Retinal pigment epithelial cell (primary cell): ENCODE results near the gene FADS3.

Source experiments
- DNase-seq: peaks from one replicate; pipeline ENCODE4 v3.0.0-alpha.2; 2010; ENCODE audit warnings: low read depth
- H3K4me3 ChIP-seq: 2 replicates; pipeline ENCODE4 v1.5.1; 2011; ENCODE audit warnings: mild to moderate bottlenecking, low read length, control low read depth, moderate library complexity
- TF ChIP-seq, protein P1 (sequence below): conservative IDR thresholded peaks from 2 replicates; pipeline ENCODE4 v1.5.1; 2011; ENCODE audit warnings: low read depth, low read length, control low read depth, inconsistent platforms

The FADS3 gene

GRCh38 chr11:61871158-61871597, 20.2 kb downstream of the FADS3 start:
- no peak overlapping the region for H3K4me3 ChIP-seq
- TF ChIP-seq, protein P1, sequence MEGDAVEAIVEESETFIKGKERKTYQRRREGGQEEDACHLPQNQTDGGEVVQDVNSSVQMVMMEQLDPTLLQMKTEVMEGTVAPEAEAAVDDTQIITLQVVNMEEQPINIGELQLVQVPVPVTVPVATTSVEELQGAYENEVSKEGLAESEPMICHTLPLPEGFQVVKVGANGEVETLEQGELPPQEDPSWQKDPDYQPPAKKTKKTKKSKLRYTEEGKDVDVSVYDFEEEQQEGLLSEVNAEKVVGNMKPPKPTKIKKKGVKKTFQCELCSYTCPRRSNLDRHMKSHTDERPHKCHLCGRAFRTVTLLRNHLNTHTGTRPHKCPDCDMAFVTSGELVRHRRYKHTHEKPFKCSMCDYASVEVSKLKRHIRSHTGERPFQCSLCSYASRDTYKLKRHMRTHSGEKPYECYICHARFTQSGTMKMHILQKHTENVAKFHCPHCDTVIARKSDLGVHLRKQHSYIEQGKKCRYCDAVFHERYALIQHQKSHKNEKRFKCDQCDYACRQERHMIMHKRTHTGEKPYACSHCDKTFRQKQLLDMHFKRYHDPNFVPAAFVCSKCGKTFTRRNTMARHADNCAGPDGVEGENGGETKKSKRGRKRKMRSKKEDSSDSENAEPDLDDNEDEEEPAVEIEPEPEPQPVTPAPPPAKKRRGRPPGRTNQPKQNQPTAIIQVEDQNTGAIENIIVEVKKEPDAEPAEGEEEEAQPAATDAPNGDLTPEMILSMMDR, result peak; percentile 92
- DNase-seq, result peak; percentile 50

GRCh38 chr11:61870541-61871031, 20.8 kb downstream of the FADS3 start:
- DNase-seq, result no peak
- TF ChIP-seq, protein P1, result no peak

GRCh38 chr11:61869708-61870451, 21.5 kb downstream of the FADS3 start:
- H3K4me3 ChIP-seq, result no peak overlapping the region
- TF ChIP-seq, protein P1, result no peak
- DNase-seq, result no peak

More at GRCh38 chr11:61870541-61871031, 20.8 kb downstream of the FADS3 start:
- no peak overlapping the region for H3K4me3 ChIP-seq

DNA sequence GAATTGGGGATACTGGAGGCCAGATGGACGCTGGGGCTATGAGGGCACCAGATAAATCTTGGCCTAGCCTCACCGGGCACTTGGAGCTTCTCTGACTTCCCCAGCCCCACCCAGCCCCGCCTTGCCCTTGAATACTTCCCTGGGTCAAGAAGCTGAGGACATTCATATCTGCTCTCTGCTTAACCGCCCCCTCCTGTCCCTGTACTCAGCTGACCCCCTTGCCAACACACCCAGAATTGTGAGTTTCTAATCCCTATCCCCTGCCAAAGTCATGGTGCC, 22.0 kb downstream of the FADS3 start:
- TF ChIP-seq, protein P1, result no peak
- no peak overlapping the region for H3K4me3 ChIP-seq
- no peak for DNase-seq

GRCh38 chr11:61868571-61869428, 22.5 kb downstream of the FADS3 start:
- TF ChIP-seq, protein P1, result no peak
- no peak for DNase-seq
- no peak overlapping the region for H3K4me3 ChIP-seq

DNA sequence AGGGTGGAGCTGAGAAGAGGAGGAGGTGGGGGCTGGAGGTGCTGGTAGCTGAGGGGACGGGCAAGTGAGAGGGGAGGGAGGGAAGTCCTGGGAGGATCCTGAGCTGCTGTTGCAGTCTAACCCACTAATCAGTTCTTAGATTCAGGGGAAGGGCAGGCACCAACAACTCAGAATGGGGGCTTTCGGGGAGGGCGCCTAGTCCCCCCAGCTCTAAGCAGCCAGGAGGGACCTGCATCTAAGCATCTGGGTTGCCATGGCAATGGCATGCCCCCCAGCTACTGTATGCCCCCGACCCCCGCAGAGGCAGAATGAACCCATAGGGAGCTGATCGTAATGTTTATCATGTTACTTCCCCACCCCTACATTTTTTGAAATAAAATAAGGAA, 24.4 kb downstream of the FADS3 start:
- TF ChIP-seq, protein P1, result no peak
- DNase-seq, result no peak

More for the DNA sequence above, 24.4 kb downstream of the FADS3 start:
- H3K4me3 ChIP-seq, result no peak overlapping the region
